HG02840 (cell line): ENCODE data around the gene NOC4L.
A peak's percentile ranks its signal among the peaks of the same experiment; 100 is the strongest.
"Not testable (repeated sequence)": the region's sequence is repeated elsewhere in the genome, so short reads cannot be mapped to it uniquely, and the experiment has no call there.

Source experiments
- ATAC-seq: cut with Tn5 transposase; IDR thresholded peaks from one replicate; pipeline ENCODE4 v1.9.1; 2021; ENCODE audit warnings: mild to moderate bottlenecking, moderate library complexity, moderate number of reproducible peaks; ENCODE audit not compliant: unreplicated experiment, low FRiP score

The NOC4L gene

GRCh38 chr12:132144115-132144809 lies at the start of gene NOC4L, which contains the start of gene DDX51:
Gene NOC4L (plus strand): TSS chr12:132144457. CDS start chr12:132144489, 32 bp downstream.
Gene DDX51 (minus strand): TSS chr12:132144319. CDS start chr12:132144296, 23 bp downstream.
- ATAC-seq = peak; percentile 81

GRCh38 chr12:132095520-132096409 lies 48.5 kb upstream of the NOC4L start:
- no peak for ATAC-seq

- ATAC-seq = no peak
Observed at GRCh38 chr12:132099739-132100138, 44.5 kb upstream of the NOC4L start.

GRCh38 chr12:132100306-132101065 lies 43.8 kb upstream of the NOC4L start:
- ATAC-seq = no peak

- ATAC-seq = no peak
Observed at GRCh38 chr12:132102297-132102696, 42.0 kb upstream of the NOC4L start.

GRCh38 chr12:132103072-132103471 lies 41.2 kb upstream of the NOC4L start:
- ATAC-seq = not testable (repeated sequence)

- no peak for ATAC-seq
Observed at GRCh38 chr12:132103542-132104308, 40.5 kb upstream of the NOC4L start.

GRCh38 chr12:132105467-132105866 lies 38.8 kb upstream of the NOC4L start:
- ATAC-seq = no peak

- no peak for ATAC-seq
Observed at GRCh38 chr12:132106921-132107320, 37.3 kb upstream of the NOC4L start.

- ATAC-seq = no peak
Observed at GRCh38 chr12:132108211-132108832, 35.9 kb upstream of the NOC4L start.

GRCh38 chr12:132109741-132110140 lies 34.5 kb upstream of the NOC4L start:
- no peak for ATAC-seq

GRCh38 chr12:132110677-132111076 lies 33.6 kb upstream of the NOC4L start:
- no peak for ATAC-seq

- ATAC-seq = no peak
Observed at GRCh38 chr12:132111654-132112304, 32.5 kb upstream of the NOC4L start.

- no peak for ATAC-seq
Observed at GRCh38 chr12:132114667-132115066, 29.6 kb upstream of the NOC4L start.

- ATAC-seq = no peak
Observed at GRCh38 chr12:132115500-132115899, 28.8 kb upstream of the NOC4L start.

- no peak for ATAC-seq
Observed at GRCh38 chr12:132116709-132117557, 27.3 kb upstream of the NOC4L start.

GRCh38 chr12:132117558-132117875 lies 26.7 kb upstream of the NOC4L start:
- ATAC-seq = no peak

GRCh38 chr12:132118876-132119275 lies 25.4 kb upstream of the NOC4L start:
- no peak for ATAC-seq
